Duodenal mucosa (tissue), 2 donors: Measurements from ENCODE around the gene ALDH5A1.

Experiments used
- H3K27ac ChIP-seq: one replicate; pipeline ENCODE4 v1.7.0; 2013; ENCODE audit warnings: low read depth, low read length
- H3K27me3 ChIP-seq, 2 donors: one replicate each; pipeline ENCODE4 v1.7.0; 2013; ENCODE audit warnings: low read length in 2 of 2, control low read depth in 1 of 2; ENCODE audit not compliant: insufficient read depth in 2 of 2, control insufficient read depth in 1 of 2
- H3K36me3 ChIP-seq, 2 donors: one replicate each; pipeline ENCODE4 v1.7.0; 2013; ENCODE audit warnings: low read length in 2 of 2, control low read depth in 1 of 2; ENCODE audit not compliant: insufficient read depth in 2 of 2, control insufficient read depth in 1 of 2
- H3K4me1 ChIP-seq, 2 donors: one replicate each; pipeline ENCODE4 v1.7.0; 2013; ENCODE audit warnings: low read length in 2 of 2, control low read depth in 1 of 2; ENCODE audit not compliant: insufficient read depth in 2 of 2, control insufficient read depth in 1 of 2
- H3K4me3 ChIP-seq, 2 donors: one replicate each; pipeline ENCODE4 v1.7.0; 2013; ENCODE audit warnings: low read length in 2 of 2, low read depth in 1 of 2
- H3K9ac ChIP-seq, 2 donors: one replicate each; pipeline ENCODE4 v1.7.0; 2013; ENCODE audit warnings: low read length in 2 of 2, low read depth in 1 of 2
- H3K9me3 ChIP-seq, 2 donors: one replicate each; pipeline ENCODE4 v1.7.0; 2013; ENCODE audit warnings: low read length in 2 of 2, control low read depth in 1 of 2; ENCODE audit not compliant: control insufficient read depth in 1 of 2

ALDH5A1 gene

GRCh38 chr6:24564081-24564480 is 69.3 kb downstream of the ALDH5A1 start:
- Histone ChIP-seq H3K9ac (no peak overlapping the region), H3K27me3 (no peaks in the 10 kb centered on the region), H3K4me3 (no peak overlapping the region), H3K4me1 (no peaks in the 10 kb centered on the region), H3K36me3 (no peaks in the 10 kb centered on the region), H3K27ac (no peak overlapping the region), H3K9me3 (no peaks in the 10 kb centered on the region)

GRCh38 chr6:24565196-24565595 is 70.4 kb downstream of the ALDH5A1 start:
- no peak overlapping the region for H3K27ac ChIP-seq
- no peak overlapping the region for H3K4me3 ChIP-seq
- no peaks in the 10 kb centered on the region for H3K9me3 ChIP-seq
- no peak overlapping the region for H3K9ac ChIP-seq
- no peaks in the 10 kb centered on the region for H3K4me1 ChIP-seq
- no peaks in the 10 kb centered on the region for H3K36me3 ChIP-seq
- no peaks in the 10 kb centered on the region for H3K27me3 ChIP-seq

- Histone ChIP-seq H3K27me3 (no peaks in the 10 kb centered on the region), H3K36me3 (no peaks in the 10 kb centered on the region), H3K4me1 (no peaks in the 10 kb centered on the region), H3K4me3 (no peak overlapping the region), H3K27ac (no peak overlapping the region), H3K9ac (no peak overlapping the region), H3K9me3 (no peaks in the 10 kb centered on the region)
Measured at GRCh38 chr6:24566020-24566767, 71.4 kb downstream of the ALDH5A1 start.

GRCh38 chr6:24568683-24569082 is 73.9 kb downstream of the ALDH5A1 start:
- H3K9me3 ChIP-seq = no peaks in the 10 kb centered on the region
- H3K9ac ChIP-seq = no peak overlapping the region
- no peak overlapping the region for H3K4me3 ChIP-seq
- H3K27me3 ChIP-seq = no peaks in the 10 kb centered on the region
- no peaks in the 10 kb centered on the region for H3K36me3 ChIP-seq
- no peak overlapping the region for H3K27ac ChIP-seq
- H3K4me1 ChIP-seq = no peaks in the 10 kb centered on the region

GRCh38 chr6:24569811-24570210 is 75.0 kb downstream of the ALDH5A1 start:
- Histone ChIP-seq H3K27ac (no peak overlapping the region), H3K4me1 (no peaks in the 10 kb centered on the region), H3K27me3 (no peaks in the 10 kb centered on the region), H3K36me3 (no peaks in the 10 kb centered on the region), H3K4me3 (no peak overlapping the region), H3K9ac (no peak overlapping the region), H3K9me3 (no peaks in the 10 kb centered on the region)

GRCh38 chr6:24571361-24571760 is 76.6 kb downstream of the ALDH5A1 start:
- Histone ChIP-seq H3K9ac (no peak overlapping the region), H3K9me3 (no peaks in the 10 kb centered on the region), H3K4me1 (no peaks in the 10 kb centered on the region), H3K4me3 (no peak overlapping the region), H3K27ac (no peak overlapping the region), H3K27me3 (no peaks in the 10 kb centered on the region), H3K36me3 (no peaks in the 10 kb centered on the region)

GRCh38 chr6:24574809-24575208 is 80.0 kb downstream of the ALDH5A1 start:
- Histone ChIP-seq H3K4me1 (peaks cover 0 to 6% of the 10 kb centered on the region in 2 donors), H3K36me3 (no peaks in the 10 kb centered on the region), H3K27me3 (no peaks in the 10 kb centered on the region), H3K27ac (no peak overlapping the region), H3K9ac (no peak overlapping the region), H3K9me3 (no peaks in the 10 kb centered on the region), H3K4me3 (no peak overlapping the region)

- peaks cover 0 to 6% of the 10 kb centered on the region in 2 donors for H3K4me1 ChIP-seq
- no peak overlapping the region for H3K9ac ChIP-seq
- no peak overlapping the region for H3K4me3 ChIP-seq
- H3K27me3 ChIP-seq = no peaks in the 10 kb centered on the region
- no peaks in the 10 kb centered on the region for H3K36me3 ChIP-seq
- H3K27ac ChIP-seq = no peak overlapping the region
- no peaks in the 10 kb centered on the region for H3K9me3 ChIP-seq
Measured at GRCh38 chr6:24576447-24576846, 81.7 kb downstream of the ALDH5A1 start.

- Histone ChIP-seq H3K27me3 (no peaks in the 10 kb centered on the region), H3K4me3 (no peak overlapping the region), H3K4me1 (peaks cover 14 to 22% of the 10 kb centered on the region in 2 donors), H3K27ac (no peak overlapping the region), H3K9ac (no peak overlapping the region), H3K36me3 (no peaks in the 10 kb centered on the region), H3K9me3 (no peaks in the 10 kb centered on the region)
Measured at GRCh38 chr6:24581084-24581669, 86.4 kb downstream of the ALDH5A1 start.

- peak overlapping the region in 1 of 2 donors; percentile 23 for H3K4me3 ChIP-seq
- no peak overlapping the region for H3K27ac ChIP-seq
- H3K4me1 ChIP-seq = peaks cover 14 to 18% of the 10 kb centered on the region in 2 donors
- no peak overlapping the region for H3K9ac ChIP-seq
- no peaks in the 10 kb centered on the region for H3K36me3 ChIP-seq
- H3K27me3 ChIP-seq = no peaks in the 10 kb centered on the region
- H3K9me3 ChIP-seq = no peaks in the 10 kb centered on the region
Measured at GRCh38 chr6:24583463-24584381, 89.0 kb downstream of the ALDH5A1 start.
